ENCODE data around the gene SFRP5.

DNA sequence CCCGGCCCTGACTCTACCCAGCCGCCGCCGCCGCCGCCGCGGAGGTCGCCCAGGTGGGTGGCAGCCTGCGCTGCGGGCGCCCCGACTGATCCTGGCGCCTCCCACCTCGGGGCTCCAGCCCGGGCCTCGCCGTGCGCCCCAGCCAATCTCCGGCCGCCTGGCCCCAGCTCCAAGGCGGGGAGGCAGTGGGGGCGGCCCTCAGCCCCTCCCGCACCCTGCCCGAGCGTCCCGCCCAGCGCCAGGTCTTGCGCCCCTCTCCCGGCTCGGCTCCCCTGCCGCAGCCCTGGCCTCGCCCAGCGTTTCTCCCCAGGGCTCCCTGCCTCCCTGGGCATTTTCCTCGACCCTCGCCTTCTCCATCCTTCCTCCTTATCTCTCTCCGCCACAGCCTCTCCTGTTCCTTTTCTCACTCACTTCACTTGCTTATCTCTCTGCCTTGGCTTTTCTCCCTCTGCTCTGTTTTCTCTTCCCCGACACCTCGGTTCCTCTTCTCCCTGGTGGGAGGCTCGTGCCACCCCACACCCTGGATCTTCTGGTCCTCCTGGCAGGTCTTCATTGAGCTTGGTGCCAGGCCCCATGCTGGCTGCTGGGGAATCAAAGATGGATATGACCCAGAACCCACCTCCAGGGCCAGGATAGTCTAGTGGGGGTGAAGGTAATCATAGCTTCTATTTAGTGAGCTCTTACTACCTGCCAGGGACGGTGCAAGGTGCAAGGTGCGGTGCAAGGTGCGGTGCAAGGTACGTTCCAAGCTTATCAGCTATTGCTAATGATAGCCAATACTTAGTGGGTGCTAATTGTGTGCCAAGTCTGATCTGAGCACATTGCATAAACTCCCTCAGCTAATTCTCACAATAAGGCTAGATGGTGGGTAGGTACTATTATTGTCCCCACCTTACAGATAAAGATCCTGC, at the start of gene SFRP5:
- TF ChIP-seq POLR2A (IDR thresholded peaks at IDR 0.05) = no peak
- TF ChIP-seq, protein P1, sequence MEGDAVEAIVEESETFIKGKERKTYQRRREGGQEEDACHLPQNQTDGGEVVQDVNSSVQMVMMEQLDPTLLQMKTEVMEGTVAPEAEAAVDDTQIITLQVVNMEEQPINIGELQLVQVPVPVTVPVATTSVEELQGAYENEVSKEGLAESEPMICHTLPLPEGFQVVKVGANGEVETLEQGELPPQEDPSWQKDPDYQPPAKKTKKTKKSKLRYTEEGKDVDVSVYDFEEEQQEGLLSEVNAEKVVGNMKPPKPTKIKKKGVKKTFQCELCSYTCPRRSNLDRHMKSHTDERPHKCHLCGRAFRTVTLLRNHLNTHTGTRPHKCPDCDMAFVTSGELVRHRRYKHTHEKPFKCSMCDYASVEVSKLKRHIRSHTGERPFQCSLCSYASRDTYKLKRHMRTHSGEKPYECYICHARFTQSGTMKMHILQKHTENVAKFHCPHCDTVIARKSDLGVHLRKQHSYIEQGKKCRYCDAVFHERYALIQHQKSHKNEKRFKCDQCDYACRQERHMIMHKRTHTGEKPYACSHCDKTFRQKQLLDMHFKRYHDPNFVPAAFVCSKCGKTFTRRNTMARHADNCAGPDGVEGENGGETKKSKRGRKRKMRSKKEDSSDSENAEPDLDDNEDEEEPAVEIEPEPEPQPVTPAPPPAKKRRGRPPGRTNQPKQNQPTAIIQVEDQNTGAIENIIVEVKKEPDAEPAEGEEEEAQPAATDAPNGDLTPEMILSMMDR (IDR thresholded peaks at IDR 0.05) = no peak

Data from sigmoid colon (tissue), 3 donors.